Left kidney (tissue), 2 donors: Measurements from ENCODE around the gene SNAP29. TPM values are rescaled to one million over a fixed set of nuclear protein-coding genes. Genes with fewer than 3 reads are reported as not detected.
"Not testable (repeated sequence)": the region's sequence is repeated elsewhere in the genome, so short reads cannot be mapped to it uniquely, and the experiment has no call there.

ENCODE experiments used
- DNase-seq: peaks from one replicate; pipeline ENCODE4 v3.0.0-alpha.2; 2013
- polyA plus RNA-seq: library from polyadenylated mRNA; unstranded; fragments of 120-200 nt; gene quantifications from one replicate; pipeline ENCODE4 v1.2.1, GENCODE V29; 2013; ENCODE audit not compliant: insufficient read length

The SNAP29 gene
- polyA plus RNA-seq, 1 donor: 30.7 TPM

GRCh38 chr22:20930004-20930403 lies 71.2 kb downstream of the SNAP29 start:
- DNase-seq: no peak

GRCh38 chr22:20930435-20930834 lies 71.6 kb downstream of the SNAP29 start:
- not testable (repeated sequence) for DNase-seq

- no peak for DNase-seq
Observed at GRCh38 chr22:20931126-20931654, 72.4 kb downstream of the SNAP29 start.

GRCh38 chr22:20933910-20934309 lies 75.1 kb downstream of the SNAP29 start:
- no peak for DNase-seq

- not testable (repeated sequence) for DNase-seq
Observed at GRCh38 chr22:20935049-20935448, 76.2 kb downstream of the SNAP29 start.

GRCh38 chr22:20935780-20936539 lies 77.2 kb downstream of the SNAP29 start:
- DNase-seq: not testable (repeated sequence)

GRCh38 chr22:20937031-20937793 lies 78.4 kb downstream of the SNAP29 start:
- no peak for DNase-seq

- no peak for DNase-seq
Observed at GRCh38 chr22:20937794-20938671, 79.2 kb downstream of the SNAP29 start.

- DNase-seq: not testable (repeated sequence)
Observed at GRCh38 chr22:20939457-20940185, 80.8 kb downstream of the SNAP29 start.

- DNase-seq: no peak
Observed at GRCh38 chr22:20940186-20940651, 81.4 kb downstream of the SNAP29 start.

Other genes with a start within 250 kb of the SNAP29 start
- 2.8 TPM for gene SERPIND1, start 84.9 kb upstream of the SNAP29 start, polyA plus RNA-seq
- gene PI4KA, start 196 bp upstream of the SNAP29 start, polyA plus RNA-seq: 82.6 TPM
- 62.3 TPM for gene CRKL, start 58.4 kb downstream of the SNAP29 start, polyA plus RNA-seq
- 0.68 TPM for gene AIFM3, start 108.2 kb downstream of the SNAP29 start, polyA plus RNA-seq
- gene LZTR1, start 123.3 kb downstream of the SNAP29 start, polyA plus RNA-seq: 50.5 TPM
- gene THAP7, start 143.1 kb downstream of the SNAP29 start, polyA plus RNA-seq: 14.1 TPM
- 1.4 TPM for gene P2RX6, start 156.2 kb downstream of the SNAP29 start, polyA plus RNA-seq
- gene SLC7A4, start 173.6 kb downstream of the SNAP29 start, polyA plus RNA-seq: 1.5 TPM
- 0.27 TPM for gene LRRC74B, start 186.9 kb downstream of the SNAP29 start, polyA plus RNA-seq